Ovary (tissue), 3 donors: ENCODE measurements around the gene XYLT1.

Source experiments
- CTCF ChIP-seq, 3 donors: fragments of 450-650 bp in 2 of 3; fragments of 200-600 bp in 1 of 3; IDR thresholded peaks; one replicate each; pipeline versions ENCODE4 v1.5.1 to v1.8.0; 2016 to 2022; ENCODE audit warnings: antibody characterized with exemption in 3 of 3, mild to moderate bottlenecking in 1 of 3
- EP300 ChIP-seq: sonication (generic); formaldehyde crosslinking; IDR thresholded peaks from one replicate; pipeline ENCODE4 v1.6.1; 2017; ENCODE audit warnings: antibody characterized with exemption
- POLR2A ChIP-seq: fragments of 450-650 bp; IDR thresholded peaks from one replicate; pipeline ENCODE4 v1.6.1; 2017; ENCODE audit warnings: antibody characterized with exemption, mild to moderate bottlenecking, moderate library complexity
- donor health status: DM: no; HTN: no; CAD: no.

DNA sequence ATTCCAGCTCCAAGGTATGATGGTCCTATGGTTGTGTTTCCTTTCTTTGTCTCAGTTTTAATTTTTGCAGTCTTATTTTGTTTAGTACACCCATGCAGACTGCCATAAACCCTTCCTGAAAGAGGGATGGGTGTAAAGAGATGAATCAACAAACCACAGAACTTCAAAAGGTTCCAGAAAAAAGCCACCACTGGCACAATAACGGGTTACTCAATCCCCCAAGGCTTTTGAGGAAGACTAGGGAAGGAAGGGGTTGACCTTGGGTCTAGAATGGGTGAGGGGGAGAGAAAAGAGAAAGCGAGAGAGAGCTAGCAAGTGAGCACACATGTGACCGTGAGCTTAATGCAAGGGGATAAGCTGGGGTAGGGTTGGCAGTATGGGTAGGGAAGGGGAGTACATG lies 168.1 kb downstream of the XYLT1 start:
- no peak for TF ChIP-seq POLR2A
- TF ChIP-seq CTCF (IDR thresholded peaks at IDR 0.05) = no peak
- TF ChIP-seq EP300 = no peak
